Ishikawa (cell line): ENCODE data around the gene CAPN11.
A peak's percentile ranks its signal among the peaks of the same experiment; 100 is the strongest.

Experiments
- CEBPB ChIP-seq: IDR thresholded peaks from 2 replicates; pipeline ENCODE4 v1.6.1; 2012
- CREB1 ChIP-seq: IDR thresholded peaks from 2 replicates; pipeline ENCODE4 v1.6.1; 2012; ENCODE audit warnings: low read depth
- EGR1 ChIP-seq: IDR thresholded peaks from 2 replicates; pipeline ENCODE4 v1.6.1; 2012
- EP300 ChIP-seq: IDR thresholded peaks from 2 replicates; pipeline ENCODE4 v1.6.1; 2012; ENCODE audit warnings: borderline replicate concordance
- FOXM1 ChIP-seq: IDR thresholded peaks from 2 replicates; pipeline ENCODE4 v1.6.1; 2012; ENCODE audit warnings: low read depth, borderline replicate concordance
- MAX ChIP-seq: IDR thresholded peaks from 2 replicates; pipeline ENCODE4 v1.6.1; 2012
- NFIC ChIP-seq: IDR thresholded peaks from 2 replicates; pipeline ENCODE4 v1.6.1; 2012
- RAD21 ChIP-seq: IDR thresholded peaks from 2 replicates; pipeline ENCODE4 v1.6.1; 2012; ENCODE audit warnings: low read depth
- REST ChIP-seq: IDR thresholded peaks from 2 replicates; pipeline ENCODE4 v1.6.1; 2012; ENCODE audit warnings: low read depth, mild to moderate bottlenecking
- TAF1 ChIP-seq: IDR thresholded peaks from 2 replicates; pipeline ENCODE4 v1.6.1; 2012; ENCODE audit warnings: low read depth, mild to moderate bottlenecking
- TCF12 ChIP-seq: IDR thresholded peaks from 2 replicates; pipeline ENCODE4 v1.6.1; 2012; ENCODE audit warnings: low read depth
- TEAD4 ChIP-seq: IDR thresholded peaks from 2 replicates; pipeline ENCODE4 v1.6.1; 2012
- USF1 ChIP-seq: IDR thresholded peaks from 2 replicates; pipeline ENCODE4 v1.6.1; 2012
- YY1 ChIP-seq: IDR thresholded peaks from 2 replicates; pipeline ENCODE4 v1.6.1; 2012; ENCODE audit warnings: low read depth
- ZBTB7A ChIP-seq: IDR thresholded peaks from 2 replicates; pipeline ENCODE4 v1.6.1; 2012; ENCODE audit warnings: low read depth

The CAPN11 gene

GRCh38 chr6:44117397-44118128 is 41.1 kb upstream of the CAPN11 start:
- TF ChIP-seq MAX = 0 out of 2 replicates have a peak, but pooled peaks have one; percentile 7
- peak; percentile 39; the same call in 1 of the 2 replicates for TF ChIP-seq TEAD4
- no peak for TF ChIP-seq CEBPB

GRCh38 chr6:44119704-44120262 is 38.8 kb upstream of the CAPN11 start:
- TF ChIP-seq TEAD4 = no peak
- no peak for TF ChIP-seq ZBTB7A
- no peak for TF ChIP-seq TCF12
- no peak for TF ChIP-seq NFIC
- no peak for TF ChIP-seq MAX
- no peak for TF ChIP-seq FOXM1
- no peak for TF ChIP-seq CREB1
- TF ChIP-seq RAD21 = no peak
- no peak for TF ChIP-seq REST
- no peak for TF ChIP-seq YY1
- no peak for TF ChIP-seq TAF1
- TF ChIP-seq EP300 = no peak
- no peak for TF ChIP-seq EGR1
- no peak for TF ChIP-seq USF1
- TF ChIP-seq CEBPB = no peak

- no peak for TF ChIP-seq MAX
- TF ChIP-seq CEBPB = no peak
- no peak for TF ChIP-seq USF1
- TF ChIP-seq FOXM1 = no peak
- TF ChIP-seq NFIC = no peak
- TF ChIP-seq EP300 = no peak
- TF ChIP-seq YY1 = no peak
- TF ChIP-seq TAF1 = no peak
- no peak for TF ChIP-seq CREB1
- TF ChIP-seq REST = no peak
- TF ChIP-seq RAD21 = no peak
These were observed 37.8 kb upstream of the CAPN11 start for GRCh38 chr6:44120692-44121443.

- TF ChIP-seq EP300 (no peak), USF1 (no peak), RAD21 (no peak), REST (no peak), CEBPB (no peak), CREB1 (no peak), NFIC (no peak), MAX (no peak), TAF1 (no peak), EGR1 (no peak), TEAD4 (no peak), TCF12 (no peak), ZBTB7A (no peak), YY1 (no peak), FOXM1 (no peak)
These were observed 35.8 kb upstream of the CAPN11 start for GRCh38 chr6:44122801-44123200.
